GM23248 (cell line): ENCODE measurements around the gene BRCA1. TPM values are rescaled to one million over a fixed set of nuclear protein-coding genes. Genes with fewer than 3 reads are reported as not detected.

Source experiments
- DNase-seq: peaks from one replicate; pipeline ENCODE4 v3.0.0-alpha.2; 2015
- H2AFZ ChIP-seq: fragments of 200-600 bp; sonication (generic); 2 replicates; pipeline ENCODE4 v1.6.1; 2016; ENCODE audit warnings: antibody characterized with exemption
- H3F3A ChIP-seq: fragments of 200-600 bp; sonication (generic); 2 replicates; pipeline ENCODE4 v1.6.1; 2016; ENCODE audit warnings: mild to moderate bottlenecking, antibody characterized with exemption, mixed run types; ENCODE audit not compliant: insufficient read depth
- H3K27ac ChIP-seq: fragments of 200-600 bp; sonication (generic); 2 replicates; pipeline ENCODE4 v1.5.1; 2016; ENCODE audit warnings: mild to moderate bottlenecking
- H3K27me3 ChIP-seq: fragments of 200-600 bp; sonication (generic); replicated peaks from 2 replicates; pipeline ENCODE4 v1.6.1; 2016; ENCODE audit warnings: mild to moderate bottlenecking; ENCODE audit not compliant: insufficient read depth
- H3K36me3 ChIP-seq: fragments of 200-600 bp; sonication (generic); 2 replicates; pipeline ENCODE4 v1.6.1; 2016; ENCODE audit warnings: low read depth, mild to moderate bottlenecking
- H3K4me1 ChIP-seq: fragments of 200-600 bp; sonication (generic); 2 replicates; pipeline ENCODE4 v1.6.1; 2016; ENCODE audit warnings: mild to moderate bottlenecking; ENCODE audit not compliant: insufficient read depth
- H3K4me2 ChIP-seq: fragments of 200-600 bp; sonication (generic); one replicate; pipeline ENCODE4 v1.6.1; 2016; ENCODE audit warnings: mild to moderate bottlenecking; ENCODE audit not compliant: unreplicated experiment
- H3K4me3 ChIP-seq: fragments of 200-600 bp; sonication (generic); 2 replicates; pipeline ENCODE4 v1.5.1; 2016; ENCODE audit warnings: mild to moderate bottlenecking
- H3K79me2 ChIP-seq: fragments of 200-600 bp; sonication (generic); 2 replicates; pipeline ENCODE4 v1.6.1; 2016; ENCODE audit warnings: mild to moderate bottlenecking; ENCODE audit not compliant: insufficient read depth
- H3K9ac ChIP-seq: fragments of 200-600 bp; sonication (generic); 2 replicates; pipeline ENCODE4 v1.6.1; 2016; ENCODE audit warnings: mild to moderate bottlenecking
- H3K9me2 ChIP-seq: fragments of 200-600 bp; sonication (generic); 2 replicates; pipeline ENCODE4 v1.6.1; 2016; ENCODE audit warnings: mixed run types, mild to moderate bottlenecking, moderate library complexity; ENCODE audit not compliant: insufficient read depth
- H3K9me3 ChIP-seq: fragments of 200-600 bp; sonication (generic); one replicate; pipeline ENCODE4 v1.6.1; 2017; ENCODE audit warnings: low read depth
- H4K20me1 ChIP-seq: fragments of 200-600 bp; sonication (generic); 2 replicates; pipeline ENCODE4 v1.6.0; 2016; ENCODE audit not compliant: insufficient read depth
- EZH2 ChIP-seq: fragments of 200-600 bp; sonication (generic); IDR thresholded peaks from 2 replicates; pipeline ENCODE4 v1.6.1; 2018; ENCODE audit warnings: antibody characterized with exemption, mild to moderate bottlenecking; ENCODE audit not compliant: insufficient read depth, poor library complexity, severe bottlenecking
- EZH2phosphoT487 ChIP-seq: fragments of 200-600 bp; sonication (generic); IDR thresholded peaks from 2 replicates; pipeline ENCODE4 v1.6.1; 2018; ENCODE audit warnings: antibody characterized with exemption, moderate library complexity, mild to moderate bottlenecking, low read depth; ENCODE audit not compliant: insufficient read depth
- WGBS, 2 experiments: methylation state at CpG; one replicate each; pipeline ENCODE4 v1.1.6; 2015 to 2017; ENCODE audit warnings: low lambda C conversion rate in 2 of 2, low coverage in 1 of 2; ENCODE audit errors: missing lambda C conversion rate in 2 of 2; 5-methylcytosine and 5-hydroxymethylcytosine counted together
- in situ Hi-C: fragments of 300-500 bp; cut with MboI; formaldehyde crosslinking; loops from 2 replicates; pipeline ENCODE4 v1.15.0; 2020
- polyA plus RNA-seq: library from polyadenylated mRNA; unstranded; fragments of >200 nt; fragmentation: Nextera tagmentation; extraction: Ambion mirVana; gene quantifications from 2 replicates; pipeline ENCODE4 v1.2.1, GENCODE V29; 2016
- total RNA-seq: library from RNA; depleted of rRNA; stranded (reverse); fragments of >200 nt; shearing (Covaris generic); gene quantifications from 2 replicates; pipeline ENCODE4 v1.2.3, GENCODE V29; 2014

The BRCA1 gene
- total and polyA plus RNA-seq, 2 experiments from 2014 or later = 12.7 to 13.6 TPM

- peak; percentile 45 for DNase-seq
These were observed 81.9 kb downstream of the BRCA1 start for GRCh38 chr17:43043307-43043706.

GRCh38 chr17:43042025-43042628 is 83.0 kb downstream of the BRCA1 start:
- H4K20me1 ChIP-seq = no peaks in the 10 kb centered on the region
- no peak overlapping the region for H3K4me2 ChIP-seq
- no peak overlapping the region for H3K9ac ChIP-seq
- H3K4me1 ChIP-seq = 0 out of 2 replicates have a peak, but pooled peaks cover 3% of the 10 kb centered on the region
- H3F3A ChIP-seq = no peaks in the 10 kb centered on the region
- H3K9me3 ChIP-seq = no peaks in the 10 kb centered on the region
- no peaks in the 10 kb centered on the region for H3K36me3 ChIP-seq
- H3K9me2 ChIP-seq = no peaks in the 10 kb centered on the region
- in situ Hi-C loops = loop anchor here (25.0 kb wide), 1 partner anchor 270 kb away; no protein-coding TSS in a partner anchor
- no peak overlapping the region for H3K27ac ChIP-seq
- TF ChIP-seq EZH2 (no peak), EZH2phosphoT487 (no peak)
- no peaks in the 10 kb centered on the region for H3K27me3 ChIP-seq
- WGBS, 2 experiments = 73 to 81% methylated on average over 5 of the region's 5 CpGs
- H3K79me2 ChIP-seq = no peaks in the 10 kb centered on the region
- no peak overlapping the region for H3K4me3 ChIP-seq
- H2AFZ ChIP-seq = peak overlapping the region; percentile 60
- DNase-seq = peak; percentile 29

More at GRCh38 chr17:43043307-43043706, 81.9 kb downstream of the BRCA1 start:
- TF ChIP-seq EZH2 = no peak
- TF ChIP-seq EZH2phosphoT487 = no peak
- Histone ChIP-seq H3K9me3 (no peaks in the 10 kb centered on the region), H3K27ac (no peak overlapping the region), H3K9me2 (no peaks in the 10 kb centered on the region), H2AFZ (no peak overlapping the region), H3F3A (no peaks in the 10 kb centered on the region), H4K20me1 (no peaks in the 10 kb centered on the region), H3K4me2 (no peak overlapping the region), H3K9ac (no peak overlapping the region), H3K4me3 (no peak overlapping the region), H3K79me2 (no peaks in the 10 kb centered on the region), H3K36me3 (no peaks in the 10 kb centered on the region), H3K4me1 (0 out of 2 replicates have a peak, but pooled peaks cover 3% of the 10 kb centered on the region), H3K27me3 (no peaks in the 10 kb centered on the region)
- in situ Hi-C loops = loop anchor here (25.0 kb wide), 1 partner anchor 269 kb away; no protein-coding TSS in a partner anchor

GRCh38 chr17:43040655-43041054 is 84.5 kb downstream of the BRCA1 start:
- no peak overlapping the region for H2AFZ ChIP-seq
- H3K4me3 ChIP-seq = no peak overlapping the region
- H3K9me2 ChIP-seq = no peaks in the 10 kb centered on the region
- no peak overlapping the region for H3K27ac ChIP-seq
- H3F3A ChIP-seq = no peaks in the 10 kb centered on the region
- TF ChIP-seq EZH2 = no peak
- no peak for TF ChIP-seq EZH2phosphoT487
- no peaks in the 10 kb centered on the region for H3K27me3 ChIP-seq
- no peaks in the 10 kb centered on the region for H3K79me2 ChIP-seq
- H4K20me1 ChIP-seq = no peaks in the 10 kb centered on the region
- 88 to 90% methylated on average over 2 of the region's 2 CpGs for WGBS, 2 experiments
- DNase-seq = no peak
- H3K36me3 ChIP-seq = no peaks in the 10 kb centered on the region
- H3K4me2 ChIP-seq = no peak overlapping the region
- in situ Hi-C loops = loop anchor here (25.0 kb wide), 1 partner anchor 272 kb away; no protein-coding TSS in a partner anchor
- no peak overlapping the region for H3K9ac ChIP-seq
- no peaks in the 10 kb centered on the region for H3K9me3 ChIP-seq
- 0 out of 2 replicates have a peak, but pooled peaks cover 3% of the 10 kb centered on the region for H3K4me1 ChIP-seq

- WGBS, 2 experiments = 92 to 100% methylated on average over 2 of the region's 2 CpGs
- H3K27me3 ChIP-seq = no peaks in the 10 kb centered on the region
These were observed 85.5 kb downstream of the BRCA1 start for GRCh38 chr17:43039646-43040045.

More at GRCh38 chr17:43039646-43040045, 85.5 kb downstream of the BRCA1 start:
- no peak for TF ChIP-seq EZH2
- TF ChIP-seq EZH2phosphoT487 = no peak
- Histone ChIP-seq H3K4me3 (no peak overlapping the region), H3K9ac (no peak overlapping the region), H3K4me1 (0 out of 2 replicates have a peak, but pooled peaks cover 3% of the 10 kb centered on the region), H3K27ac (no peak overlapping the region), H3K79me2 (no peaks in the 10 kb centered on the region), H3F3A (no peaks in the 10 kb centered on the region), H3K4me2 (no peak overlapping the region), H2AFZ (no peak overlapping the region), H3K9me3 (no peaks in the 10 kb centered on the region), H3K36me3 (no peaks in the 10 kb centered on the region), H3K9me2 (no peaks in the 10 kb centered on the region), H4K20me1 (no peaks in the 10 kb centered on the region)
- no peak for DNase-seq
- in situ Hi-C loops = loop anchor here (25.0 kb wide), 1 partner anchor 273 kb away; no protein-coding TSS in a partner anchor
